Upper lobe of left lung (tissue), 4 donors: Measurements from ENCODE around the gene CSNK1G2.

Experiments
- EP300 ChIP-seq, 4 donors: sonication (generic); formaldehyde crosslinking; IDR thresholded peaks; one replicate each; pipeline ENCODE4 v1.5.1; 2017; ENCODE audit warnings: antibody characterized with exemption in 4 of 4, control low read depth in 2 of 4
- POLR2A ChIP-seq, 4 donors: fragments of 450-650 bp; IDR thresholded peaks; one replicate each; pipeline ENCODE4 v1.5.1; 2016 to 2017; ENCODE audit warnings: antibody characterized with exemption in 4 of 4, mild to moderate bottlenecking in 2 of 4
- POLR2AphosphoS5 ChIP-seq, 2 donors: sonication (generic); formaldehyde crosslinking; IDR thresholded peaks; one replicate each; pipeline ENCODE4 v1.5.1; 2017; ENCODE audit warnings: antibody characterized with exemption in 2 of 2
- TF ChIP-seq, protein P1 (sequence below), 6 experiments: fragments of 450-650 bp in 4 of 6; fragments of 200-600 bp in 2 of 6; sonication (generic) in 2 of 6; IDR thresholded peaks; one replicate each; pipeline ENCODE4 v1.5.1; 2016 to 2019; ENCODE audit warnings: antibody characterized with exemption in 6 of 6

DNA sequence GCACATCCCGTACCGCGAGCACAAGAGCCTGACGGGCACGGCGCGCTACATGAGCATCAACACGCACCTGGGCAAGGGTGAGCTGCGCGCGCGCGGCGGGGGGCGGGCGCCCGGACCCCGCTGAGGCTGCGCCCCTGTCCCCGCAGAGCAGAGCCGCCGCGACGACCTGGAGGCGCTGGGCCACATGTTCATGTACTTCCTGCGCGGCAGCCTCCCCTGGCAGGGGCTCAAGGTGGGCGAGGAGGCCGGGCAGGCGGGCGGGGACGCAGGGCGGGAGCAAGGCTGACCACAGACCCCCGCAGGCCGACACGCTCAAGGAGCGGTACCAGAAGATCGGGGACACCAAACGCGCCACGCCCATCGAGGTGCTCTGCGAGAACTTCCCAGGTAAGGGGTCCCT, 38.0 kb downstream of the CSNK1G2 start:
- TF ChIP-seq, protein P1, sequence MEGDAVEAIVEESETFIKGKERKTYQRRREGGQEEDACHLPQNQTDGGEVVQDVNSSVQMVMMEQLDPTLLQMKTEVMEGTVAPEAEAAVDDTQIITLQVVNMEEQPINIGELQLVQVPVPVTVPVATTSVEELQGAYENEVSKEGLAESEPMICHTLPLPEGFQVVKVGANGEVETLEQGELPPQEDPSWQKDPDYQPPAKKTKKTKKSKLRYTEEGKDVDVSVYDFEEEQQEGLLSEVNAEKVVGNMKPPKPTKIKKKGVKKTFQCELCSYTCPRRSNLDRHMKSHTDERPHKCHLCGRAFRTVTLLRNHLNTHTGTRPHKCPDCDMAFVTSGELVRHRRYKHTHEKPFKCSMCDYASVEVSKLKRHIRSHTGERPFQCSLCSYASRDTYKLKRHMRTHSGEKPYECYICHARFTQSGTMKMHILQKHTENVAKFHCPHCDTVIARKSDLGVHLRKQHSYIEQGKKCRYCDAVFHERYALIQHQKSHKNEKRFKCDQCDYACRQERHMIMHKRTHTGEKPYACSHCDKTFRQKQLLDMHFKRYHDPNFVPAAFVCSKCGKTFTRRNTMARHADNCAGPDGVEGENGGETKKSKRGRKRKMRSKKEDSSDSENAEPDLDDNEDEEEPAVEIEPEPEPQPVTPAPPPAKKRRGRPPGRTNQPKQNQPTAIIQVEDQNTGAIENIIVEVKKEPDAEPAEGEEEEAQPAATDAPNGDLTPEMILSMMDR (IDR thresholded peaks at IDR 0.05): no peak
- TF ChIP-seq POLR2A (IDR thresholded peaks at IDR 0.05) (no peak), POLR2AphosphoS5 (IDR thresholded peaks at IDR 0.05) (no peak), EP300 (IDR thresholded peaks at IDR 0.05) (no peak)
